A549 (cell line): Measurements from ENCODE around the gene KMT2C. TPM values are rescaled to one million over a fixed set of nuclear protein-coding genes. Genes with fewer than 3 reads are reported as not detected.
A peak's percentile ranks its signal among the peaks of the same experiment; 100 is the strongest.

Experiments used
- ATAC-seq, 2 experiments: fragments of 200-7000 bp in 1 of 2; fragments of >200 bp in 1 of 2; cut with Nextera tagmentation in 1 of 2; cut with Tn5 transposase in 1 of 2; 3 replicates each; pipeline versions ENCODE4 v1.8.0 to v1.9.1; 2018 to 2020; ENCODE audit warnings: mild to moderate bottlenecking in 1 of 2, moderate library complexity in 1 of 2
- CTCF ChIA-PET: fragments of 300-600 bp; sonication (Branson Sonifier 250); formaldehyde crosslinking; extraction: SDS; loops from one replicate; lab custom pipeline; 2021; ENCODE audit warnings: antibody characterized with exemption, inconsistent platforms; lab: Yijun Ruan, JAX
- POLR2A ChIA-PET: fragments of 350-600 bp; formaldehyde crosslinking; extraction: SDS; loops from one replicate; lab custom pipeline; 2021; ENCODE audit warnings: antibody characterized with exemption, inconsistent platforms; lab: Yijun Ruan, JAX
- DNase-seq, 2 experiments: peaks; one replicate each; pipeline versions ENCODE4 v3.0.0 to v3.0.0-alpha.2; 2011 to 2016; ENCODE audit warnings: low read depth in 1 of 2, low spot score in 1 of 2
- FAIRE-seq: peaks from 2 replicates; lab custom pipeline; 2011; peaks lifted over from hg19 to GRCh38; lab: Jason Lieb, UNC
- H3K27ac ChIP-seq, 2 experiments: fragments of >200 bp; sonication (Bioruptor Twin); formaldehyde crosslinking; 3 replicates each; pipeline ENCODE4 v1.5.1; 2016 to 2017
- H3K4me1 ChIP-seq: fragments of >200 bp; sonication (Bioruptor Twin); formaldehyde crosslinking; 3 replicates; pipeline ENCODE4 v1.6.1; 2016
- H3K4me2 ChIP-seq: fragments of >200 bp; sonication (Bioruptor Twin); formaldehyde crosslinking; 3 replicates; pipeline ENCODE4 v1.6.1; 2016
- H3K4me3 ChIP-seq: fragments of >200 bp; sonication (Bioruptor Twin); formaldehyde crosslinking; 3 replicates; pipeline ENCODE4 v1.5.1; 2016
- H3K9me3 ChIP-seq: fragments of >200 bp; sonication (Bioruptor Twin); formaldehyde crosslinking; 3 replicates; pipeline ENCODE4 v1.6.1; 2016
- CBX8 ChIP-seq: fragments of 200-600 bp; sonication (generic); IDR thresholded peaks from 2 replicates; pipeline ENCODE4 v1.6.1; 2016
- EHF ChIP-seq: fragments of 250-450 bp; sonication (Bioruptor Pico); IDR thresholded peaks from 2 replicates; pipeline ENCODE4 v1.5.0; 2020; ENCODE audit warnings: mild to moderate bottlenecking
- ESRRA ChIP-seq: fragments of 150-350 bp; IDR thresholded peaks from 2 replicates; pipeline ENCODE4 v1.6.1; 2014; ENCODE audit warnings: mild to moderate bottlenecking, low read length, borderline replicate concordance
- FOSL2 ChIP-seq, 2 experiments: fragments of 450-650 bp in 1 of 2; fragments of >200 bp in 1 of 2; sonication (Bioruptor Twin) in 1 of 2; formaldehyde crosslinking; IDR thresholded peaks; 2 replicates each; pipeline versions ENCODE4 v1.5.0 to v1.6.1; 2016 to 2020; ENCODE audit warnings: mild to moderate bottlenecking in 1 of 2, moderate library complexity in 1 of 2
- HOXB13 ChIP-seq: fragments of 250-450 bp; sonication (Bioruptor Pico); IDR thresholded peaks from 2 replicates; pipeline ENCODE4 v1.5.0; 2020; ENCODE audit warnings: low read depth, mild to moderate bottlenecking, moderate library complexity
- JUN ChIP-seq, 2 experiments: fragments of >200 bp; sonication (Bioruptor Twin); formaldehyde crosslinking; IDR thresholded peaks; 2 replicates in 1 of 2; 3 replicates in 1 of 2; pipeline ENCODE4 v1.6.1; 2016 to 2017
- RAD21 ChIP-seq, 2 experiments: fragments of >200 bp in 1 of 2; sonication (Bioruptor Twin) in 1 of 2; formaldehyde crosslinking in 1 of 2; IDR thresholded peaks in 1 of 2; conservative IDR thresholded peaks in 1 of 2; 2 replicates in 1 of 2; 3 replicates in 1 of 2; pipeline ENCODE4 v1.6.1; 2012 to 2018; ENCODE audit warnings: inconsistent platforms in 1 of 2
- SMC3 ChIP-seq: fragments of >200 bp; sonication (Bioruptor Twin); formaldehyde crosslinking; IDR thresholded peaks from 3 replicates; pipeline ENCODE4 v1.6.1; 2018; ENCODE audit warnings: inconsistent platforms
- TFCP2L1 ChIP-seq: fragments of 250-450 bp; sonication (Bioruptor Pico); IDR thresholded peaks from 2 replicates; pipeline ENCODE4 v1.5.0; 2021; ENCODE audit warnings: mild to moderate bottlenecking
- TP53 ChIP-seq: fragments of 250-450 bp; sonication (Bioruptor Pico); IDR thresholded peaks from 2 replicates; pipeline ENCODE4 v1.5.0; 2021; ENCODE audit warnings: mild to moderate bottlenecking, moderate library complexity
- ZNF302 ChIP-seq: fragments of 250-450 bp; sonication (Bioruptor Pico); IDR thresholded peaks from 2 replicates; pipeline ENCODE4 v1.9.0; 2021; ENCODE audit warnings: inconsistent platforms, mild to moderate bottlenecking, moderate library complexity
- whole genome bisulfite sequencing: methylation state at CpG from one replicate; pipeline ENCODE4 v1.1.6; 2017; ENCODE audit errors: missing lambda C conversion rate; 5-methylcytosine and 5-hydroxymethylcytosine counted together
- polyA plus RNA-seq, 4 experiments: library from polyadenylated mRNA; depleted of rRNA in 3 of 4; stranded (reverse); fragments of >200 nt; fragmentation: RNase III in 1 of 4; extraction: RNeasy Plus Mini Kit Qiagen cat#74134 plus additional on column Dnase treatment in 1 of 4; gene quantifications; 2 replicates in 3 of 4; 3 replicates in 1 of 4; pipeline ENCODE4 v1.2.3, GENCODE V29; 2011 to 2017
- TF ChIP-seq, protein P1 (sequence below): IDR thresholded peaks from 2 replicates; pipeline ENCODE4 v1.6.1; 2012
- TF ChIP-seq, protein P2 (sequence below): fragments of 250-450 bp; sonication (Bioruptor Pico); IDR thresholded peaks from 2 replicates; pipeline ENCODE4 v1.5.0; 2021; ENCODE audit warnings: mild to moderate bottlenecking, moderate library complexity, borderline replicate concordance
- TF ChIP-seq, protein P3 (sequence below): IDR thresholded peaks from 2 replicates; pipeline ENCODE4 v1.6.1; 2012
- TF ChIP-seq, protein P4 (sequence below): fragments of 450-650 bp; IDR thresholded peaks from 2 replicates; pipeline ENCODE4 v1.6.1; 2014; ENCODE audit warnings: antibody characterized with exemption
- TF ChIP-seq, protein P5 (sequence below): fragments of >200 bp; sonication (Bioruptor Twin); formaldehyde crosslinking; IDR thresholded peaks from 3 replicates; pipeline ENCODE4 v1.5.1; 2016

KMT2C gene
- polyA plus RNA-seq, 2 of the 4 experiments (the other 2 are of a cell fraction) = 4.2 to 13.1 TPM

DNA sequence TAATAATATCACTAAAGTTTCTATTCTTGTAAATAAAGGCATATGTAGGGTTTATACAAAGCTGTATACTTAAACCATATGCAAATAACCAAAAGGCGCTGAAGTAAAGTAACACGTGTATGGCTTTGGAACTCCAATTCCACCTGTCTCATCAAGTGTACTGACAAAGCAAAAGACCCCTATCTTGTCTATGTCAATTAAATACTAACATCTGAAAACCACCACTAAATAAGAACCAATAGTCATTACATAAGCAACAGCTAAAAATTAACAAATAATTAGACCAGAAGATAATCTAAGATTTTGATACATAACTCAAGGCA lies 93.9 kb downstream of the KMT2C start:
- Histone ChIP-seq H3K4me1 (peaks cover 7% of the 10 kb centered on the region; the same call in 2 of the 3 replicates), H3K27ac (no peak overlapping the region), H3K9me3 (no peaks in the 10 kb centered on the region), H3K4me3 (no peak overlapping the region), H3K4me2 (no peak overlapping the region)
- ChIA-PET CTCF (interaction anchor here (0.8 to 2.3 kb wide), 11 partner anchors 10 to 365 kb away, joined by 3 to 16 read pairs (median 3); no protein-coding TSS in a partner anchor), POLR2A (interaction anchor here (1.0 kb wide), 2 partner anchors 93 to 122 kb away, joined by 3 to 5 read pairs; no protein-coding TSS in a partner anchor)
- TF ChIP-seq FOSL2 (IDR thresholded peaks at IDR 0.05) (no peak), FOSL2 (CRISPR knock-in tag; IDR thresholded peaks at IDR 0.05) (no peak), ESRRA (no peak), HOXB13 (CRISPR knock-in tag) (no peak), TFCP2L1 (CRISPR knock-in tag) (no peak), ZNF302 (no peak), EHF (no peak), JUN (IDR thresholded peaks at IDR 0.05) (no peak), CBX8 (no peak), TP53 (no peak)
- TF ChIP-seq, protein P1, sequence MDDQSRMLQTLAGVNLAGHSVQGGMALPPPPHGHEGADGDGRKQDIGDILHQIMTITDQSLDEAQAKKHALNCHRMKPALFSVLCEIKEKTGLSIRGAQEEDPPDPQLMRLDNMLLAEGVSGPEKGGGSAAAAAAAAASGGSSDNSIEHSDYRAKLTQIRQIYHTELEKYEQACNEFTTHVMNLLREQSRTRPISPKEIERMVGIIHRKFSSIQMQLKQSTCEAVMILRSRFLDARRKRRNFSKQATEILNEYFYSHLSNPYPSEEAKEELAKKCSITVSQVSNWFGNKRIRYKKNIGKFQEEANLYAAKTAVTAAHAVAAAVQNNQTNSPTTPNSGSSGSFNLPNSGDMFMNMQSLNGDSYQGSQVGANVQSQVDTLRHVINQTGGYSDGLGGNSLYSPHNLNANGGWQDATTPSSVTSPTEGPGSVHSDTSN = no peak
- TF ChIP-seq, protein P2, sequence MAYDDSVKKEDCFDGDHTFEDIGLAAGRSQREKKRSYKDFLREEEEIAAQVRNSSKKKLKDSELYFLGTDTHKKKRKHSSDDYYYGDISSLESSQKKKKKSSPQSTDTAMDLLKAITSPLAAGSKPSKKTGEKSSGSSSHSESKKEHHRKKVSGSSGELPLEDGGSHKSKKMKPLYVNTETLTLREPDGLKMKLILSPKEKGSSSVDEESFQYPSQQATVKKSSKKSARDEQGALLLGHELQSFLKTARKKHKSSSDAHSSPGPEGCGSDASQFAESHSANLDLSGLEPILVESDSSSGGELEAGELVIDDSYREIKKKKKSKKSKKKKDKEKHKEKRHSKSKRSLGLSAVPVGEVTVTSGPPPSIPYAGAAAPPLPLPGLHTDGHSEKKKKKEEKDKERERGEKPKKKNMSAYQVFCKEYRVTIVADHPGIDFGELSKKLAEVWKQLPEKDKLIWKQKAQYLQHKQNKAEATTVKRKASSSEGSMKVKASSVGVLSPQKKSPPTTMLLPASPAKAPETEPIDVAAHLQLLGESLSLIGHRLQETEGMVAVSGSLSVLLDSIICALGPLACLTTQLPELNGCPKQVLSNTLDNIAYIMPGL (CRISPR knock-in tag) = no peak
- WGBS = 95% methylated on average over 2 of the region's 2 CpGs
- DNase-seq (no peak), FAIRE-seq (no peak), ATAC-seq (no peak)

DNA sequence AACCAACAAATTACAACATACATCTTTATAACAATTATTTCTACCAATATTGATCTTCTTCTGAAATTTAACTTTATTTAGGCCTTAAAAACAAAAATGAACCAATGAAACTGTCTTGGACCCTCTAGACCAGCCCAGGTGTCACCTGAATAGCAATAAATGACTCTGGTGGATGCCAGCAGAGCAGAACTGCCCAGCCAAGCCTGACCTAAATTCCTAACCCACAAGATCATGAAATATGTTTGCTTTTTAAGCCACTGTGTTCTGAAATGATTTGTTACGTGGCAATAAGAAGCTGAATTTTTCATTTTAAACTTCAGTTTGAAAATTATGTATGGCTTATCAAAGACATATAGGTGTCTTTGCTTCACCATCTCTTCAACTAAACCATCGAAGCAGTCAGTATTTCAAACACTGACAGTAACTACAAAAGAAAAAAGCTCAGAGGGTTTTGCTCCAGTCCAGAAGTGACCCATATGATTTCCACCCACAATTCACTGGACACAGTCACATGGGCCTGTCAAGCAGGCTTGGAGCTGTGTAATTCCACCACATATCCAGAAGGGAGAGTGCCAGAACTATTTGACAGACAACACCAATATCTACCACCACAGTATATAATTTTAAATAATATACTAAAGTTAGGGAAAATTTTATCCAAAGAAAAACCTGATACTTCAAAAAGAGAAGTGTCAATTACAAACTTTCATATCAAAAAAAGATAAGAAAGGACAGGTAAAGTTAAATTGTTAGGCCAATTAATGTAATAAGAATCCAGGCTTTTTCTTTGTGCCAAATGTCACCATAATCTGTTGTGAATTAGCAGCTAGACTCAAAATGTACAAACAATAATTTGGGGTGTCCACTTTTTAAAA lies 94.5 kb downstream of the KMT2C start:
- FAIRE-seq = peak; percentile 54
- ChIA-PET CTCF (interaction anchor here (0.6 to 2.3 kb wide), 15 partner anchors 9 to 366 kb away, joined by 3 to 16 read pairs (median 3); no protein-coding TSS in a partner anchor), POLR2A (interaction anchor here (1.0 kb wide), 2 partner anchors 94 to 123 kb away, joined by 3 to 5 read pairs; no protein-coding TSS in a partner anchor)
- H3K27ac ChIP-seq = no peak overlapping the region
- 0 out of 3 replicates have a peak overlapping the region, but pooled peaks have one; percentile 6 for H3K4me2 ChIP-seq
- peak; percentile 94 to 98 for ATAC-seq
- peaks cover 7% of the 10 kb centered on the region; the same call in 2 of the 3 replicates for H3K4me1 ChIP-seq
- DNase-seq = peak; percentile 69 to 71
- no peaks in the 10 kb centered on the region for H3K9me3 ChIP-seq
- H3K4me3 ChIP-seq = no peak overlapping the region
- TF ChIP-seq, protein P3, sequence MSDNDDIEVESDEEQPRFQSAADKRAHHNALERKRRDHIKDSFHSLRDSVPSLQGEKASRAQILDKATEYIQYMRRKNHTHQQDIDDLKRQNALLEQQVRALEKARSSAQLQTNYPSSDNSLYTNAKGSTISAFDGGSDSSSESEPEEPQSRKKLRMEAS = 0 out of 2 replicates have a peak, but pooled peaks have one; percentile 16
- TF ChIP-seq ZNF302 (no peak), SMC3 (peak; percentile 62; the same call in 2 of the 3 replicates), RAD21 (conservative IDR thresholded peaks at IDR 0.05 in 1 of 2, IDR thresholded peaks at IDR 0.05 in 1 of 2) (peak; percentile 77 to 78)
- TF ChIP-seq, protein P4, sequence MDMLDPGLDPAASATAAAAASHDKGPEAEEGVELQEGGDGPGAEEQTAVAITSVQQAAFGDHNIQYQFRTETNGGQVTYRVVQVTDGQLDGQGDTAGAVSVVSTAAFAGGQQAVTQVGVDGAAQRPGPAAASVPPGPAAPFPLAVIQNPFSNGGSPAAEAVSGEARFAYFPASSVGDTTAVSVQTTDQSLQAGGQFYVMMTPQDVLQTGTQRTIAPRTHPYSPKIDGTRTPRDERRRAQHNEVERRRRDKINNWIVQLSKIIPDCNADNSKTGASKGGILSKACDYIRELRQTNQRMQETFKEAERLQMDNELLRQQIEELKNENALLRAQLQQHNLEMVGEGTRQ = peak; percentile 59; the same call in 1 of the 2 replicates
- TF ChIP-seq, protein P5, sequence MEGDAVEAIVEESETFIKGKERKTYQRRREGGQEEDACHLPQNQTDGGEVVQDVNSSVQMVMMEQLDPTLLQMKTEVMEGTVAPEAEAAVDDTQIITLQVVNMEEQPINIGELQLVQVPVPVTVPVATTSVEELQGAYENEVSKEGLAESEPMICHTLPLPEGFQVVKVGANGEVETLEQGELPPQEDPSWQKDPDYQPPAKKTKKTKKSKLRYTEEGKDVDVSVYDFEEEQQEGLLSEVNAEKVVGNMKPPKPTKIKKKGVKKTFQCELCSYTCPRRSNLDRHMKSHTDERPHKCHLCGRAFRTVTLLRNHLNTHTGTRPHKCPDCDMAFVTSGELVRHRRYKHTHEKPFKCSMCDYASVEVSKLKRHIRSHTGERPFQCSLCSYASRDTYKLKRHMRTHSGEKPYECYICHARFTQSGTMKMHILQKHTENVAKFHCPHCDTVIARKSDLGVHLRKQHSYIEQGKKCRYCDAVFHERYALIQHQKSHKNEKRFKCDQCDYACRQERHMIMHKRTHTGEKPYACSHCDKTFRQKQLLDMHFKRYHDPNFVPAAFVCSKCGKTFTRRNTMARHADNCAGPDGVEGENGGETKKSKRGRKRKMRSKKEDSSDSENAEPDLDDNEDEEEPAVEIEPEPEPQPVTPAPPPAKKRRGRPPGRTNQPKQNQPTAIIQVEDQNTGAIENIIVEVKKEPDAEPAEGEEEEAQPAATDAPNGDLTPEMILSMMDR = peak; percentile 60
- 51% methylated on average over 2 of the region's 2 CpGs for WGBS
